Progenitor cell of endocrine pancreas (in vitro differentiated cells): ENCODE results near the gene PDE3A. TPM values are rescaled to one million over a fixed set of nuclear protein-coding genes. Genes with fewer than 3 reads are reported as not detected.

ENCODE experiments used
- DNase-seq: peaks from one replicate; pipeline ENCODE4 v3.0.0; 2021; ENCODE audit warnings: low spot score; ENCODE audit not compliant: unreplicated experiment
- H3K27ac Mint-ChIP-seq: 2 replicates; pipeline ENCODE4 v1.8.0; 2021; ENCODE audit warnings: mild to moderate bottlenecking, moderate library complexity, mixed read lengths
- H3K27me3 Mint-ChIP-seq: 2 replicates; pipeline ENCODE4 v1.8.0; 2021; ENCODE audit warnings: mixed read lengths
- H3K36me3 Mint-ChIP-seq: 2 replicates; pipeline ENCODE4 v1.8.0; 2022; ENCODE audit warnings: mixed read lengths; ENCODE audit not compliant: insufficient read depth
- H3K4me1 Mint-ChIP-seq: 2 replicates; pipeline ENCODE4 v1.8.0; 2021; ENCODE audit warnings: low read depth, mixed read lengths
- H3K4me3 Mint-ChIP-seq: 2 replicates; pipeline ENCODE4 v1.8.0; 2021; ENCODE audit warnings: low read depth, mild to moderate bottlenecking, moderate library complexity, mixed read lengths
- H3K9me3 Mint-ChIP-seq: 2 replicates; pipeline ENCODE4 v1.8.0; 2021; ENCODE audit warnings: low read depth, mixed read lengths
- CTCF ChIP-seq: fragments of 200-600 bp; sonication (generic); IDR thresholded peaks from one replicate; pipeline ENCODE4 v1.5.0; 2021; ENCODE audit warnings: antibody characterized with exemption, mild to moderate bottlenecking; ENCODE audit not compliant: unreplicated experiment
- total RNA-seq: library from RNA; stranded (reverse); gene quantifications from 2 replicates; pipeline ENCODE4 v1.2.1, GENCODE V29; 2021

The PDE3A gene
- total RNA-seq, 1 donor from 2014 or later: 121 TPM

GRCh38 chr12:20420557-20420956 lies 52.2 kb downstream of the PDE3A start:
- no peak for TF ChIP-seq CTCF
- H3K4me3 Mint-ChIP-seq: no peak overlapping the region
- peak overlapping the region; percentile 58 for H3K27ac Mint-ChIP-seq
- H3K27me3 Mint-ChIP-seq: no peaks in the 10 kb centered on the region
- peaks cover 6% of the 10 kb centered on the region for H3K36me3 Mint-ChIP-seq
- peaks cover 35% of the 10 kb centered on the region for H3K4me1 Mint-ChIP-seq
- H3K9me3 Mint-ChIP-seq: no peaks in the 10 kb centered on the region
- DNase-seq: no peak

GRCh38 chr12:20421421-20421820 lies 53.1 kb downstream of the PDE3A start:
- Mint-ChIP-seq H3K4me3 (no peak overlapping the region), H3K27me3 (no peaks in the 10 kb centered on the region), H3K36me3 (peaks cover 11% of the 10 kb centered on the region), H3K4me1 (peaks cover 35% of the 10 kb centered on the region), H3K27ac (peak overlapping the region; percentile 83), H3K9me3 (no peaks in the 10 kb centered on the region)
- no peak for DNase-seq
- no peak for TF ChIP-seq CTCF

GRCh38 chr12:20423557-20423956 lies 55.2 kb downstream of the PDE3A start:
- peaks cover 28% of the 10 kb centered on the region for H3K4me1 Mint-ChIP-seq
- H3K36me3 Mint-ChIP-seq: peaks cover 16% of the 10 kb centered on the region
- peak overlapping the region; percentile 40 for H3K4me3 Mint-ChIP-seq
- H3K9me3 Mint-ChIP-seq: no peaks in the 10 kb centered on the region
- TF ChIP-seq CTCF: peak; percentile 36
- no peak for DNase-seq
- H3K27me3 Mint-ChIP-seq: no peaks in the 10 kb centered on the region
- peak overlapping the region; percentile 88 for H3K27ac Mint-ChIP-seq

GRCh38 chr12:20424841-20425240 lies 56.5 kb downstream of the PDE3A start:
- Mint-ChIP-seq H3K4me1 (peaks cover 35% of the 10 kb centered on the region), H3K27me3 (no peaks in the 10 kb centered on the region), H3K36me3 (peaks cover 18% of the 10 kb centered on the region), H3K27ac (no peak overlapping the region), H3K9me3 (no peaks in the 10 kb centered on the region), H3K4me3 (no peak overlapping the region)
- TF ChIP-seq CTCF: no peak
- DNase-seq: no peak

- H3K27ac Mint-ChIP-seq: no peak overlapping the region
- DNase-seq: no peak
- peaks cover 17% of the 10 kb centered on the region for H3K36me3 Mint-ChIP-seq
- H3K4me3 Mint-ChIP-seq: no peak overlapping the region
- no peaks in the 10 kb centered on the region for H3K27me3 Mint-ChIP-seq
- H3K4me1 Mint-ChIP-seq: peaks cover 33% of the 10 kb centered on the region
- TF ChIP-seq CTCF: no peak
- no peaks in the 10 kb centered on the region for H3K9me3 Mint-ChIP-seq
These were observed 57.9 kb downstream of the PDE3A start for GRCh38 chr12:20426191-20426590.
